ENCODE measurements around the gene HOXC6.

DNA sequence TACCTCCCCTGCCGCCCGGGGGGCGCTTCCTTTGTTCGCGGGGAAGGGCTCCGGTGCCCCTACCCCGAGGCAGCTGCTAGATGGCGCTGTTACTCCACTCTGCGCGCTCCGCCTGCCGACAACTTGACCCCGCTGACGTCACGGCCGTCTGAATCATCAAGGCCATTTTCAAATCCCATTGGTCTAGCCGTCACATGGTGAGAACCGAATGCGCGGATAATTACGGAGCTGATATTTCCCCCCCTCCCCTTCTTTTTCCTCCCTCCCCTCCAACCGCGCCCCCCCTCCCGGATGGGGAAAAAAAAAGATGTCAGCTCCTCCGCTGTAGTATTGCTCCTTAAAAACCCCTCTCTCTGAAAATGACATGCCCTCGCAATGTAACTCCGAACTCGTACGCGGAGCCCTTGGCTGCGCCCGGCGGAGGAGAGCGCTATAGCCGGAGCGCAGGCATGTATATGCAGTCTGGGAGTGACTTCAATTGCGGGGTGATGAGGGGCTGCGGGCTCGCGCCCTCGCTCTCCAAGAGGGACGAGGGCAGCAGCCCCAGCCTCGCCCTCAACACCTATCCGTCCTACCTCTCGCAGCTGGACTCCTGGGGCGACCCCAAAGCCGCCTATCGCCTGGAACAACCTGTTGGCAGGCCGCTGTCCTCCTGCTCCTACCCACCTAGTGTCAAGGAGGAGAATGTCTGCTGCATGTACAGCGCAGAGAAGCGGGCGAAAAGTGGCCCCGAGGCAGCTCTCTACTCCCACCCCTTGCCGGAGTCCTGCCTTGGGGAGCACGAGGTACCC lies 43.1 kb upstream of the HOXC6 start, which contains the start of gene HOXC10:
- TF ChIP-seq, protein P1, sequence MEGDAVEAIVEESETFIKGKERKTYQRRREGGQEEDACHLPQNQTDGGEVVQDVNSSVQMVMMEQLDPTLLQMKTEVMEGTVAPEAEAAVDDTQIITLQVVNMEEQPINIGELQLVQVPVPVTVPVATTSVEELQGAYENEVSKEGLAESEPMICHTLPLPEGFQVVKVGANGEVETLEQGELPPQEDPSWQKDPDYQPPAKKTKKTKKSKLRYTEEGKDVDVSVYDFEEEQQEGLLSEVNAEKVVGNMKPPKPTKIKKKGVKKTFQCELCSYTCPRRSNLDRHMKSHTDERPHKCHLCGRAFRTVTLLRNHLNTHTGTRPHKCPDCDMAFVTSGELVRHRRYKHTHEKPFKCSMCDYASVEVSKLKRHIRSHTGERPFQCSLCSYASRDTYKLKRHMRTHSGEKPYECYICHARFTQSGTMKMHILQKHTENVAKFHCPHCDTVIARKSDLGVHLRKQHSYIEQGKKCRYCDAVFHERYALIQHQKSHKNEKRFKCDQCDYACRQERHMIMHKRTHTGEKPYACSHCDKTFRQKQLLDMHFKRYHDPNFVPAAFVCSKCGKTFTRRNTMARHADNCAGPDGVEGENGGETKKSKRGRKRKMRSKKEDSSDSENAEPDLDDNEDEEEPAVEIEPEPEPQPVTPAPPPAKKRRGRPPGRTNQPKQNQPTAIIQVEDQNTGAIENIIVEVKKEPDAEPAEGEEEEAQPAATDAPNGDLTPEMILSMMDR (IDR thresholded peaks at IDR 0.05) = peak; percentile 41 to 55 (median 49)
- TF ChIP-seq POLR2A (IDR thresholded peaks at IDR 0.05; ENCODE audit: low read depth) = no peak
- TF ChIP-seq POLR2AphosphoS5 (IDR thresholded peaks at IDR 0.05) = peak in 1 of 2 donors; percentile 56

All from esophagus muscularis mucosa (tissue), 3 donors.